Astrocyte (in vitro differentiated cells and primary cell): ENCODE results near the gene GRB10. TPM values are rescaled to one million over a fixed set of nuclear protein-coding genes. Genes with fewer than 3 reads are reported as not detected.

ENCODE experiments used
- DNase-seq: peaks from one replicate; pipeline ENCODE4 v3.0.0-alpha.2; 2010; ENCODE audit warnings: low read depth
- FAIRE-seq: peaks from 2 replicates; lab custom pipeline; 2011; peaks lifted over from hg19 to GRCh38; lab: Jason Lieb, UNC
- H2AFZ ChIP-seq: 2 replicates; pipeline ENCODE4 v1.6.0; 2012; ENCODE audit warnings: low read depth, low read length, inconsistent platforms
- H3K27ac ChIP-seq: 2 replicates; pipeline ENCODE4 v1.5.1; 2011; ENCODE audit warnings: low read depth, low read length, inconsistent platforms
- H3K27me3 ChIP-seq: 2 replicates; pipeline ENCODE4 v1.6.0; 2011; ENCODE audit warnings: low read length, inconsistent platforms; ENCODE audit not compliant: insufficient read depth
- H3K36me3 ChIP-seq: 2 replicates; pipeline ENCODE4 v1.5.1; 2011; ENCODE audit warnings: low read length, inconsistent platforms; ENCODE audit not compliant: insufficient read depth
- H3K4me1 ChIP-seq: 2 replicates; pipeline ENCODE4 v1.5.1; 2011; ENCODE audit warnings: low read length, inconsistent platforms; ENCODE audit not compliant: insufficient read depth
- H3K4me2 ChIP-seq: 2 replicates; pipeline ENCODE4 v1.6.0; 2012; ENCODE audit warnings: low read length, inconsistent platforms
- H3K4me3 ChIP-seq: 2 replicates; pipeline ENCODE4 v1.5.1; 2011; ENCODE audit warnings: low read depth, mild to moderate bottlenecking, low read length, inconsistent platforms; ENCODE audit not compliant: insufficient read depth
- H3K79me2 ChIP-seq: 2 replicates; pipeline ENCODE4 v1.6.0; 2012; ENCODE audit warnings: mild to moderate bottlenecking, low read length, inconsistent platforms; ENCODE audit not compliant: insufficient read depth
- H3K9ac ChIP-seq: 2 replicates; pipeline ENCODE4 v1.6.0; 2012; ENCODE audit warnings: mild to moderate bottlenecking, low read length, inconsistent platforms
- H3K9me3 ChIP-seq: 2 replicates; pipeline ENCODE4 v1.5.1; 2012; ENCODE audit warnings: low read depth, mild to moderate bottlenecking, low read length, inconsistent platforms; ENCODE audit not compliant: insufficient read depth
- H4K20me1 ChIP-seq: 2 replicates; pipeline ENCODE4 v1.6.0; 2012; ENCODE audit warnings: low read length, inconsistent platforms; ENCODE audit not compliant: insufficient read depth
- H3K27ac Mint-ChIP-seq: one replicate; pipeline ENCODE4 v1.8.0; 2021; ENCODE audit warnings: mild to moderate bottlenecking, mixed read lengths; ENCODE audit not compliant: unreplicated experiment
- H3K27me3 Mint-ChIP-seq: one replicate; pipeline ENCODE4 v1.8.0; 2021; ENCODE audit warnings: low read depth, mixed read lengths; ENCODE audit not compliant: unreplicated experiment
- H3K36me3 Mint-ChIP-seq: one replicate; pipeline ENCODE4 v1.8.0; 2021; ENCODE audit warnings: low read depth, mixed read lengths; ENCODE audit not compliant: unreplicated experiment
- H3K4me1 Mint-ChIP-seq: one replicate; pipeline ENCODE4 v1.8.0; 2021; ENCODE audit warnings: low read depth, mixed read lengths; ENCODE audit not compliant: unreplicated experiment
- H3K4me3 Mint-ChIP-seq: one replicate; pipeline ENCODE4 v1.8.0; 2021; ENCODE audit warnings: mild to moderate bottlenecking, moderate library complexity, mixed read lengths; ENCODE audit not compliant: unreplicated experiment
- H3K9me3 Mint-ChIP-seq: one replicate; pipeline ENCODE4 v1.8.0; 2021; ENCODE audit warnings: mild to moderate bottlenecking, mixed read lengths; ENCODE audit not compliant: unreplicated experiment
- EZH2 ChIP-seq: IDR thresholded peaks from 2 replicates; pipeline ENCODE4 v1.6.1; 2012; ENCODE audit warnings: mild to moderate bottlenecking, low read length, inconsistent platforms; ENCODE audit not compliant: insufficient read depth
- total RNA-seq: library from RNA; stranded (reverse); gene quantifications from 2 replicates; pipeline ENCODE4 v1.2.1, GENCODE V29; 2021
- TF ChIP-seq, protein P1 (sequence below): IDR thresholded peaks from 2 replicates; pipeline ENCODE4 v1.5.1; 2011; ENCODE audit warnings: low read depth, mild to moderate bottlenecking, inconsistent platforms, low read length, moderate library complexity; ENCODE audit not compliant: insufficient read depth

GRB10 gene
- total RNA-seq, 1 donor from 2014 or later: 81.9 TPM

DNA sequence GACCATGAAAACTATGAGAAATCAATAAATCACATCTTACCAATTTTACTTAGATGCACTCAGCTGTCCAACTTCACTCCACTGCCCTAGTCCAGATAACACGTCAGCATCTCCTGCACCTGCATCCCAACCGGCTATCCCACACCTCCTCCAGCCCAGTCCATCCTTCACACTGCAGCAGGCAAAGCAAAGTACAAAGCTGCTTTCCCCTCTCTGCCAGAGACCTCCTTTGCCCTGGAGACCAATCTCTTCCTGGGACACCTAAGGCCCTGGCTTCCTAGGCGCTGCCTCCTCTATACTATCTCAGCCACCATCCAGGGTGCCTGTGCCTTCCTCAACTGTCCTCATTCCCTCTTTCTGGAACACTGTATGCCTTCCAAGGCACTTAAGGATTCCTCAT lies 127.2 kb downstream of the GRB10 start:
- peaks cover 16% of the 10 kb centered on the region for H3K4me1 Mint-ChIP-seq
- no peak overlapping the region for H3K27ac Mint-ChIP-seq
- Histone ChIP-seq H3K27ac (no peak overlapping the region), H3K27me3 (no peaks in the 10 kb centered on the region), H3K4me1 (no peaks in the 10 kb centered on the region), H3K4me3 (no peak overlapping the region), H2AFZ (no peak overlapping the region), H3K36me3 (peaks cover 20% of the 10 kb centered on the region), H4K20me1 (peaks cover 96% of the 10 kb centered on the region), H3K79me2 (peaks cover 68% of the 10 kb centered on the region), H3K4me2 (no peak overlapping the region), H3K9ac (no peak overlapping the region), H3K9me3 (no peaks in the 10 kb centered on the region)
- no peak for TF ChIP-seq EZH2
- TF ChIP-seq, protein P1, sequence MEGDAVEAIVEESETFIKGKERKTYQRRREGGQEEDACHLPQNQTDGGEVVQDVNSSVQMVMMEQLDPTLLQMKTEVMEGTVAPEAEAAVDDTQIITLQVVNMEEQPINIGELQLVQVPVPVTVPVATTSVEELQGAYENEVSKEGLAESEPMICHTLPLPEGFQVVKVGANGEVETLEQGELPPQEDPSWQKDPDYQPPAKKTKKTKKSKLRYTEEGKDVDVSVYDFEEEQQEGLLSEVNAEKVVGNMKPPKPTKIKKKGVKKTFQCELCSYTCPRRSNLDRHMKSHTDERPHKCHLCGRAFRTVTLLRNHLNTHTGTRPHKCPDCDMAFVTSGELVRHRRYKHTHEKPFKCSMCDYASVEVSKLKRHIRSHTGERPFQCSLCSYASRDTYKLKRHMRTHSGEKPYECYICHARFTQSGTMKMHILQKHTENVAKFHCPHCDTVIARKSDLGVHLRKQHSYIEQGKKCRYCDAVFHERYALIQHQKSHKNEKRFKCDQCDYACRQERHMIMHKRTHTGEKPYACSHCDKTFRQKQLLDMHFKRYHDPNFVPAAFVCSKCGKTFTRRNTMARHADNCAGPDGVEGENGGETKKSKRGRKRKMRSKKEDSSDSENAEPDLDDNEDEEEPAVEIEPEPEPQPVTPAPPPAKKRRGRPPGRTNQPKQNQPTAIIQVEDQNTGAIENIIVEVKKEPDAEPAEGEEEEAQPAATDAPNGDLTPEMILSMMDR: no peak
- FAIRE-seq: no peak
- H3K9me3 Mint-ChIP-seq: no peaks in the 10 kb centered on the region
- peaks cover 32% of the 10 kb centered on the region for H3K36me3 Mint-ChIP-seq
- DNase-seq: no peak
- H3K27me3 Mint-ChIP-seq: no peaks in the 10 kb centered on the region
- H3K4me3 Mint-ChIP-seq: no peak overlapping the region

DNA sequence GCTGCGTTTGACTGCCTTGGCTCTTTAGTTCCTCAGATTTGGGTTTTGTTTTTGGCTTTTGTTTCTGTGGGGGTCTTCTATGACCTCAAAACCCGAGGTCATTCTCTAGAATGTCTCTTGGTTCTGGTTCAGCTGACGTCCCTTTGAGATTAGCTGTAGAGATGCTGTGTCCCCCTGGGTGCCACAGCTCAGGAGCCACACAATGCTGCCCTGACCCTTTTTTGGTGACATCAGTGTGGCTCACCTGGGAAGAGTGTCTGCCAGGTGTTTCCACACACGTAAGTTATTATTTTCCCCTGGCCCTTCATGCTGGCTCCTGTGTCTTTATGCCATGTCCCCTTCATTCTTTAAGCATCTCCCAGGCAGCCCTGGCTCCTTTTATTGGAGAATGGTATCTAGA lies 127.7 kb downstream of the GRB10 start:
- H3K79me2 ChIP-seq: peaks cover 69% of the 10 kb centered on the region
- DNase-seq (no peak), FAIRE-seq (no peak)
- no peak overlapping the region for H3K27ac Mint-ChIP-seq
- no peaks in the 10 kb centered on the region for H3K27me3 ChIP-seq
- TF ChIP-seq, protein P1: no peak
- H3K27ac ChIP-seq: no peak overlapping the region
- peaks cover 32% of the 10 kb centered on the region for H3K36me3 Mint-ChIP-seq
- H3K27me3 Mint-ChIP-seq: no peaks in the 10 kb centered on the region
- no peak overlapping the region for H2AFZ ChIP-seq
- no peak overlapping the region for H3K9ac ChIP-seq
- H3K4me2 ChIP-seq: no peak overlapping the region
- H4K20me1 ChIP-seq: peaks cover 96% of the 10 kb centered on the region
- H3K36me3 ChIP-seq: peaks cover 20% of the 10 kb centered on the region
- H3K4me1 ChIP-seq: no peaks in the 10 kb centered on the region
- peaks cover 21% of the 10 kb centered on the region for H3K4me1 Mint-ChIP-seq
- no peaks in the 10 kb centered on the region for H3K9me3 ChIP-seq
- H3K4me3 Mint-ChIP-seq: no peak overlapping the region
- H3K9me3 Mint-ChIP-seq: no peaks in the 10 kb centered on the region
- H3K4me3 ChIP-seq: no peak overlapping the region

DNA sequence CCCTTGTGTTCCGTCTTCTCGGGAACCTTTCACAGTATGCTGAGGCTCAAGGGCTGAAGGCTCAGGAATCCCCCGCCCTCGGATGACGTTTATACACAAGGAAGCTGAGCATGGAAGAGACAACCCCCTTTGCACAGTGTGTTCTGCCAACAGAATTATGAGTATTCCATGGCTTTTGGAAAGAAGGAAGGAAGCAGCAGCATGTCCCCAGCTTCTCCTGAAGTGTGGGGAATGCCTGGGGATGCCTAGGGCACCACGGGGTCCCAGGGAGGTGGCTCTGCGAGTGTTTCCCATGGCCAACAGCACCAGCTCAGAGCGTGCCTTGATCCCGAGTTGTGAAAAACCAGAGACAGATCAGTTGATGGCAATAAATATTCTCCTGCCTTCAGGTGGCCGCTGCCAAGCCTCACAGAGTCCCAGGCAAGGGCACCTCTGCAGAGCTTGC lies 128.7 kb downstream of the GRB10 start:
- no peaks in the 10 kb centered on the region for H3K27me3 Mint-ChIP-seq
- H3K4me3 Mint-ChIP-seq: no peak overlapping the region
- Histone ChIP-seq H3K36me3 (peaks cover 20% of the 10 kb centered on the region), H4K20me1 (peaks cover 96% of the 10 kb centered on the region), H3K4me1 (no peaks in the 10 kb centered on the region), H3K9ac (no peak overlapping the region), H3K79me2 (peaks cover 64% of the 10 kb centered on the region), H3K9me3 (no peaks in the 10 kb centered on the region), H3K4me2 (no peak overlapping the region), H3K27me3 (no peaks in the 10 kb centered on the region), H3K27ac (no peak overlapping the region), H2AFZ (no peak overlapping the region), H3K4me3 (no peak overlapping the region)
- TF ChIP-seq, protein P1: no peak
- no peak for TF ChIP-seq EZH2
- H3K9me3 Mint-ChIP-seq: no peaks in the 10 kb centered on the region
- peak overlapping the region; percentile 21 for H3K27ac Mint-ChIP-seq
- DNase-seq: no peak
- peaks cover 31% of the 10 kb centered on the region for H3K4me1 Mint-ChIP-seq
- no peak for FAIRE-seq
- peaks cover 32% of the 10 kb centered on the region for H3K36me3 Mint-ChIP-seq
